Measurements from ENCODE around the gene ZNF235.
"Not testable (repeated sequence)": the region's sequence is repeated elsewhere in the genome, so short reads cannot be mapped to it uniquely, and the experiment has no call there.

The ZNF235 gene

GRCh38 chr19:44304659-44305193 is at the start of gene ZNF235:
ZNF235 (minus strand) TSS chr19:44305025; CDS start chr19:44303404, 1,621 bp downstream.
- peak; percentile 89 for DNase-seq (ENCODE audit: low read depth, low spot score)

GRCh38 chr19:44346556-44346955 is 41.7 kb upstream of the ZNF235 start:
- DNase-seq (ENCODE audit: low read depth, low spot score): no peak

- no peak for DNase-seq (ENCODE audit: low read depth, low spot score)
These were observed 41.1 kb upstream of the ZNF235 start for GRCh38 chr19:44345959-44346358.

- no peak for DNase-seq (ENCODE audit: low read depth, low spot score)
These were observed 39.4 kb upstream of the ZNF235 start for GRCh38 chr19:44344255-44344654.

GRCh38 chr19:44341794-44342193 is 37.0 kb upstream of the ZNF235 start:
- DNase-seq (ENCODE audit: low read depth, low spot score): no peak

- DNase-seq (ENCODE audit: low read depth, low spot score): not testable (repeated sequence)
These were observed 29.8 kb upstream of the ZNF235 start for GRCh38 chr19:44334639-44335038.

GRCh38 chr19:44332145-44332544 is 27.3 kb upstream of the ZNF235 start:
- no peak for DNase-seq (ENCODE audit: low read depth, low spot score)

- no peak for DNase-seq (ENCODE audit: low read depth, low spot score)
These were observed 11.1 kb upstream of the ZNF235 start for GRCh38 chr19:44315883-44316282.

- no peak for DNase-seq (ENCODE audit: low read depth, low spot score)
These were observed 8.4 kb upstream of the ZNF235 start for GRCh38 chr19:44313231-44313630.

GRCh38 chr19:44308011-44308410 is 3.2 kb upstream of the ZNF235 start:
- no peak for DNase-seq (ENCODE audit: low read depth, low spot score)

GRCh38 chr19:44306283-44306682 is 1.5 kb upstream of the ZNF235 start:
- DNase-seq (ENCODE audit: low read depth, low spot score): no peak

- DNase-seq (ENCODE audit: low read depth, low spot score): no peak
These were observed 632 bp upstream of the ZNF235 start for GRCh38 chr19:44305457-44305856.

- DNase-seq (ENCODE audit: low read depth, low spot score): no peak
These were observed 753 bp downstream of the ZNF235 start for GRCh38 chr19:44303976-44304568.

GRCh38 chr19:44303320-44303719 is 1.5 kb downstream of the ZNF235 start:
- DNase-seq (ENCODE audit: low read depth, low spot score): no peak

- DNase-seq (ENCODE audit: low read depth, low spot score): no peak
These were observed 19.9 kb downstream of the ZNF235 start for GRCh38 chr19:44284968-44285367.

- no peak for DNase-seq (ENCODE audit: low read depth, low spot score)
These were observed 22.0 kb downstream of the ZNF235 start for GRCh38 chr19:44282846-44283245.

- DNase-seq (ENCODE audit: low read depth, low spot score): no peak
These were observed 23.9 kb downstream of the ZNF235 start for GRCh38 chr19:44280916-44281315.

- DNase-seq (ENCODE audit: low read depth, low spot score): no peak
These were observed 26.6 kb downstream of the ZNF235 start for GRCh38 chr19:44278181-44278690.

- no peak for DNase-seq (ENCODE audit: low read depth, low spot score)
These were observed 27.5 kb downstream of the ZNF235 start for GRCh38 chr19:44277331-44277730.

- no peak for DNase-seq (ENCODE audit: low read depth, low spot score)
These were observed 44.0 kb downstream of the ZNF235 start for GRCh38 chr19:44260695-44261446.

- no peak for DNase-seq (ENCODE audit: low read depth, low spot score)
These were observed 44.5 kb downstream of the ZNF235 start for GRCh38 chr19:44260343-44260681.

GRCh38 chr19:44258835-44259413 is 45.9 kb downstream of the ZNF235 start:
- no peak for DNase-seq (ENCODE audit: low read depth, low spot score)

- no peak for DNase-seq (ENCODE audit: low read depth, low spot score)
These were observed 46.7 kb downstream of the ZNF235 start for GRCh38 chr19:44258136-44258535.
